Right lobe of liver (tissue), 4 donors: ENCODE measurements around the gene CEP128.

Experiments used
- POLR2A ChIP-seq: fragments of 450-650 bp; IDR thresholded peaks from one replicate; pipeline ENCODE4 v1.6.1; 2017; ENCODE audit warnings: antibody characterized with exemption, mild to moderate bottlenecking
- TF ChIP-seq, protein P1 (sequence below), 4 donors: fragments of 200-600 bp in 3 of 4; fragments of 450-650 bp in 1 of 4; IDR thresholded peaks; one replicate each; pipeline versions ENCODE4 v1.5.1 to v1.8.0; 2016 to 2022; ENCODE audit warnings: antibody characterized with exemption in 4 of 4, mild to moderate bottlenecking in 2 of 4
- donor health status: DM: no; HTN: no; CAD: no.
- donor health status: DM: no; HTN: no; CAD: no.
- donor health status: DM: no; HTN: yes; CAD: no.

- TF ChIP-seq, protein P1, sequence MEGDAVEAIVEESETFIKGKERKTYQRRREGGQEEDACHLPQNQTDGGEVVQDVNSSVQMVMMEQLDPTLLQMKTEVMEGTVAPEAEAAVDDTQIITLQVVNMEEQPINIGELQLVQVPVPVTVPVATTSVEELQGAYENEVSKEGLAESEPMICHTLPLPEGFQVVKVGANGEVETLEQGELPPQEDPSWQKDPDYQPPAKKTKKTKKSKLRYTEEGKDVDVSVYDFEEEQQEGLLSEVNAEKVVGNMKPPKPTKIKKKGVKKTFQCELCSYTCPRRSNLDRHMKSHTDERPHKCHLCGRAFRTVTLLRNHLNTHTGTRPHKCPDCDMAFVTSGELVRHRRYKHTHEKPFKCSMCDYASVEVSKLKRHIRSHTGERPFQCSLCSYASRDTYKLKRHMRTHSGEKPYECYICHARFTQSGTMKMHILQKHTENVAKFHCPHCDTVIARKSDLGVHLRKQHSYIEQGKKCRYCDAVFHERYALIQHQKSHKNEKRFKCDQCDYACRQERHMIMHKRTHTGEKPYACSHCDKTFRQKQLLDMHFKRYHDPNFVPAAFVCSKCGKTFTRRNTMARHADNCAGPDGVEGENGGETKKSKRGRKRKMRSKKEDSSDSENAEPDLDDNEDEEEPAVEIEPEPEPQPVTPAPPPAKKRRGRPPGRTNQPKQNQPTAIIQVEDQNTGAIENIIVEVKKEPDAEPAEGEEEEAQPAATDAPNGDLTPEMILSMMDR (IDR thresholded peaks at IDR 0.05), result no peak
- no peak for TF ChIP-seq POLR2A
Observed at GRCh38 chr14:80483331-80483730, 458.2 kb downstream of the CEP128 start.
